NCI-H2227 (cell line): ENCODE measurements around the gene ATP6V0D1.
"Not testable (repeated sequence)": the region's sequence is repeated elsewhere in the genome, so short reads cannot be mapped to it uniquely, and the experiment has no call there.

ENCODE experiments used
- DNase-seq: peaks from one replicate; lab custom pipeline; 2025; ENCODE audit not compliant: unreplicated experiment; lab: John Stamatoyannopoulos, UW

Gene ATP6V0D1

GRCh38 chr16:67429799-67430503 lies 51.0 kb downstream of the ATP6V0D1 start:
- DNase-seq, result no peak

GRCh38 chr16:67429053-67429798 lies 51.7 kb downstream of the ATP6V0D1 start:
- no peak for DNase-seq

- peak; percentile 65 for DNase-seq
Observed at GRCh38 chr16:67428146-67428731, 52.7 kb downstream of the ATP6V0D1 start.

- no peak for DNase-seq
Observed at GRCh38 chr16:67426950-67427349, 54.0 kb downstream of the ATP6V0D1 start.

GRCh38 chr16:67426022-67426421 lies 54.9 kb downstream of the ATP6V0D1 start:
- no peak for DNase-seq

- no peak for DNase-seq
Observed at GRCh38 chr16:67425580-67425979, 55.4 kb downstream of the ATP6V0D1 start.

GRCh38 chr16:67425061-67425460 lies 55.9 kb downstream of the ATP6V0D1 start:
- DNase-seq, result no peak

GRCh38 chr16:67424261-67424615 lies 56.7 kb downstream of the ATP6V0D1 start:
- no peak for DNase-seq

- no peak for DNase-seq
Observed at GRCh38 chr16:67423611-67424260, 57.2 kb downstream of the ATP6V0D1 start.

- no peak for DNase-seq
Observed at GRCh38 chr16:67423015-67423414, 57.9 kb downstream of the ATP6V0D1 start.

- DNase-seq, result no peak
Observed at GRCh38 chr16:67421030-67421429, 59.9 kb downstream of the ATP6V0D1 start.

GRCh38 chr16:67419931-67420330 lies 61.0 kb downstream of the ATP6V0D1 start:
- DNase-seq, result no peak

- no peak for DNase-seq
Observed at GRCh38 chr16:67419502-67419901, 61.5 kb downstream of the ATP6V0D1 start.

GRCh38 chr16:67417333-67418061 lies 63.5 kb downstream of the ATP6V0D1 start:
- DNase-seq, result no peak

- peak; percentile 81 for DNase-seq
Observed at GRCh38 chr16:67415872-67416793, 64.8 kb downstream of the ATP6V0D1 start, which contains the start of gene ZDHHC1. Gene ZDHHC1, minus strand, starts transcription at chr16:67416477. Its CDS starts 8,702 bp downstream, at chr16:67407775.

GRCh38 chr16:67415421-67415820 lies 65.5 kb downstream of the ATP6V0D1 start:
- not testable (repeated sequence) for DNase-seq

GRCh38 chr16:67413978-67414911 lies 66.7 kb downstream of the ATP6V0D1 start:
- DNase-seq, result no peak

- DNase-seq, result no peak
Observed at GRCh38 chr16:67412294-67412693, 68.7 kb downstream of the ATP6V0D1 start.

GRCh38 chr16:67411339-67411738 lies 69.6 kb downstream of the ATP6V0D1 start:
- DNase-seq, result no peak
